HG03139 (cell line): ENCODE results near the gene GPR132.

Experiments
- ATAC-seq: cut with Tn5 transposase; IDR thresholded peaks from one replicate; pipeline ENCODE4 v1.9.1; 2021; ENCODE audit not compliant: unreplicated experiment

Gene GPR132

DNA sequence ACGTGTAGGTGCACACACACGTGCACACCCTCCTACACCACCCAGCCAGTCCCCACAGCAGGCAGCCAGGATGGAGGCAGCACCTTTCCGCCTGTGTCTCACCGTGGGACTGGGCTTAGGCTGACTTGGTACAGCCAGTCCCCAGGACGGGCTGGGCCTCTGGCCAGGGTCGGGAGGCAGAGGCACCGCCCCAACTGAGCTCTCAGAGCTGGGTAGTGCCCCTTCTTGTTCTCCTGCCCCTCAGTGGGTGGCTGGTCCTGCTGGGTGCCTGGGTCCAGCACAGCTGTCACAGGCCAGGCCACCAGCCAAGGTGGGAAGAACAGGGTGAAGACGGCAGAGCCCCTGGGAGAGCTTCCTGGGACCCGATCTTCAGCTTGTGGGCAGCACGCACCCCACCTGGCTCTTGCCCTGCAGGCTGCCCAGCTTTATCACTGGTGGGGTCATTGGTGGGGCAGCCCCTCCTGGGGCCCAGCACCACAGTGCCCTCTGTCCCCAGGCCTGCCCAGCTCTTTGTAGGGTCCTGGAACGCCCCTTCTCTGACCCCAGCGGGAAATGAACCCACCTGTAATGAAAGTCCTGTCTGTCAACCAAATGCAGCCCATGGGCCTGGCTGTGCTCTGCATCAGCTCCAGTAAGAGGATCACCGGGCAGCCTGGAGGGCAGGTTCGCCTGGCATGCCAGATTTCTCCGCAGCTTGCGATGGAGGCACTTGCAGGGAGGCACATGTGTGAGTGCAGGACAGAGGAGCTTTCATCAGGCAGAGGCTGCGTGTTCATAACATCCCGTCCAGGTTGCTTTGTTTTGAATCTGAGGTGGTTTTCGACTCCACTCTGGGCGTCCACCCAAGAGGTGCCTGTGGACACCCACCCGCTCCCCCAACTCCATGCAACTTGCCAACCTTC is 59.0 kb downstream of the GPR132 start:
- no peak for ATAC-seq

DNA sequence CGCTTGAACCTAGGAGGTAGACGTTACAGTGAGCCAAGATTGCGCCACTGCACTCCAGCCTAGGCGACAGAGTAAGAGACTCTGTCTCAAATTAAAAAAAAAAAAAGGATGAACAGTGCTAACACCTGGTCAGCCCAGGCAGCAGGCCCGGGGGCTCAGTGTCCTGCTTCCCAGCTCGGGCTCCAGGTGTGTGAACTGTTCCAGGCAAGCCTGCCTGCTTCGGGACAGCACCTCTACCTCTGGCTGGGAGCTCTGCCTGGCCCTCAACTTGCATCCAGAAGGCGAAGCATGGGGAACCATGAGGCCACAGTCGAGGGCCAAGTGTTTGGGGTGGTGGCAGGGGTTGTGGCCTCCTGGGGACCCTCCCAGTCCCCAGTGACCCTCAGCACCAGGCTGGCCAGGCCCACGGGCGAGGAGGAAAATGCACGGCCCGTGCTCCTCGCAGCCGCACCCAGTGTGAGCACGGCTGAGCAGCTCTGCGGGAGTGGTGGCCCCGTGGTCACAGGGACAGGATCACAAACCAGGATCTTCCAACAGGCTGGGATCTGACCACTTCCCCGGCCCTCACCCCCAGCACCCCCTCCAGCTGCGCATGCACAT is 59.8 kb downstream of the GPR132 start:
- ATAC-seq = no peak
